Right lobe of liver (tissue), 6 donors: ENCODE results near the gene NGF. TPM values are rescaled to one million over a fixed set of nuclear protein-coding genes. Genes with fewer than 3 reads are reported as not detected.

Source experiments
- ATAC-seq, 4 donors: fragments of 200-7000 bp; cut with Tn5 transposase; one replicate each; pipeline ENCODE4 v1.9.1; 2020; ENCODE audit warnings: mild to moderate bottlenecking in 4 of 4, moderate library complexity in 4 of 4
- DNase-seq, 3 donors: peaks; one replicate each; pipeline ENCODE4 v3.0.0-alpha.2; 2020
- H3K27ac ChIP-seq, 3 donors: fragments of 200-600 bp; one replicate each; pipeline ENCODE4 v1.8.0; 2022
- H3K27me3 ChIP-seq, 2 donors: fragments of 200-600 bp; one replicate each; pipeline ENCODE4 v1.8.0; 2022
- H3K36me3 ChIP-seq, 4 donors: fragments of 200-600 bp; sonication (generic) in 1 of 4; one replicate each; pipeline versions ENCODE4 v1.5.1 to v1.8.0; 2017 to 2022; ENCODE audit warnings: control low read depth in 1 of 4
- H3K4me1 ChIP-seq, 4 donors: fragments of 200-600 bp; sonication (generic) in 1 of 4; one replicate each; pipeline versions ENCODE4 v1.5.1 to v1.8.0; 2017 to 2022; ENCODE audit warnings: control low read depth in 1 of 4
- H3K4me3 ChIP-seq, 3 donors: fragments of 200-600 bp; one replicate each; pipeline ENCODE4 v1.8.0; 2022
- H3K9me3 ChIP-seq, 4 donors: fragments of 200-600 bp; sonication (generic) in 1 of 4; one replicate each; pipeline versions ENCODE4 v1.5.1 to v1.8.0; 2017 to 2022; ENCODE audit warnings: control low read depth in 1 of 4
- CTCF ChIP-seq, 4 donors: fragments of 200-600 bp in 3 of 4; fragments of 450-650 bp in 1 of 4; IDR thresholded peaks; one replicate each; pipeline versions ENCODE4 v1.5.1 to v1.8.0; 2016 to 2022; ENCODE audit warnings: antibody characterized with exemption in 4 of 4, mild to moderate bottlenecking in 2 of 4
- POLR2A ChIP-seq: fragments of 450-650 bp; IDR thresholded peaks from one replicate; pipeline ENCODE4 v1.6.1; 2017; ENCODE audit warnings: antibody characterized with exemption, mild to moderate bottlenecking
- WGBS: methylation state at CpG from one replicate; pipeline ENCODE4 v1.1.6; 2018; ENCODE audit warnings: low coverage, low lambda C conversion rate; ENCODE audit not compliant: insufficient coverage; ENCODE audit errors: missing lambda C conversion rate; 5-methylcytosine and 5-hydroxymethylcytosine counted together
- intact Hi-C, 2 donors: fragments of 100-400 bp; cut with DNase I; formaldehyde crosslinking; loops; one replicate each; pipeline versions ENCODE4 v1.11.2 to v1.14.1; 2022
- total RNA-seq, 6 experiments: library from RNA; depleted of rRNA in 2 of 6; stranded (reverse); fragments of >200 nt in 2 of 6; fragmentation: NEBNext Ultra II Directional in 3 of 6; extraction: Animal tissue kit (Norgen Biotek cat#: 25700) in 3 of 6; gene quantifications; one replicate each; pipeline versions ENCODE4 v1.1.0 to v1.2.4, GENCODE V29; 2016 to 2023
- donor health status: DM: no; HTN: yes; CAD: no.
- donor health status: DM: no; HTN: no; CAD: no.
- donor health status: DM: no; HTN: no; CAD: no.
- donor health status: DM: no; HTN: yes; CAD: no.
- donor health status: DM: no; HTN: yes; CAD: no.

NGF gene
- total RNA-seq, 6 experiments from 2014 or later, result 0.22 to 1.3 (median 0.49) TPM

GRCh38 chr1:115332813-115333608 lies 5.0 kb downstream of the NGF start:
- 34% methylated on average over 7 of the region's 7 CpGs for WGBS
- no peak overlapping the region for H3K4me3 ChIP-seq
- no peaks in the 10 kb centered on the region for H3K4me1 ChIP-seq
- ATAC-seq, result no peak
- intact Hi-C loops, result no loop called here
- H3K27ac ChIP-seq, result no peak overlapping the region
- H3K36me3 ChIP-seq, result no peaks in the 10 kb centered on the region
- TF ChIP-seq CTCF (IDR thresholded peaks at IDR 0.05), result no peak
- TF ChIP-seq POLR2A, result no peak
- no peaks in the 10 kb centered on the region for H3K9me3 ChIP-seq
- DNase-seq, result no peak
- peaks cover 0 to 13% of the 10 kb centered on the region in 2 donors for H3K27me3 ChIP-seq

GRCh38 chr1:115331558-115332331 lies 6.3 kb downstream of the NGF start:
- no peak for ATAC-seq
- DNase-seq, result no peak
- Histone ChIP-seq H3K4me1 (no peaks in the 10 kb centered on the region), H3K36me3 (no peaks in the 10 kb centered on the region), H3K27ac (peak overlapping the region in 2 of 3 donors; percentile 33 to 54), H3K9me3 (no peaks in the 10 kb centered on the region), H3K27me3 (peaks cover 0 to 2% of the 10 kb centered on the region in 2 donors), H3K4me3 (no peak overlapping the region)
- intact Hi-C loops, result no loop called here
- TF ChIP-seq CTCF (IDR thresholded peaks at IDR 0.05) (no peak), POLR2A (no peak)
- WGBS, result 52% methylated on average over 5 of the region's 5 CpGs

- no peaks in the 10 kb centered on the region for H3K9me3 ChIP-seq
Observed at GRCh38 chr1:115330480-115331013, 7.5 kb downstream of the NGF start.

GRCh38 chr1:115329965-115330364 lies 8.1 kb downstream of the NGF start:
- no peak overlapping the region for H3K4me3 ChIP-seq
- H3K36me3 ChIP-seq, result no peaks in the 10 kb centered on the region
- ATAC-seq (peak in 2 of 4 donors; percentile 31 to 36), DNase-seq (no peak)
- no peak overlapping the region for H3K27ac ChIP-seq
- intact Hi-C loops, result no loop called here
- no peaks in the 10 kb centered on the region for H3K9me3 ChIP-seq
- no peak for TF ChIP-seq POLR2A
- TF ChIP-seq CTCF (IDR thresholded peaks at IDR 0.05), result no peak
- H3K27me3 ChIP-seq, result no peaks in the 10 kb centered on the region
- no peaks in the 10 kb centered on the region for H3K4me1 ChIP-seq
- WGBS, result 54% methylated on average over 3 of the region's 3 CpGs

More at GRCh38 chr1:115330480-115331013, 7.5 kb downstream of the NGF start:
- DNase-seq (no peak), ATAC-seq (peak in 1 of 4 donors; percentile 56)
- Histone ChIP-seq H3K27ac (no peak overlapping the region), H3K4me3 (no peak overlapping the region), H3K27me3 (no peaks in the 10 kb centered on the region), H3K36me3 (no peaks in the 10 kb centered on the region), H3K4me1 (no peaks in the 10 kb centered on the region)
- 70% methylated on average over 6 of the region's 7 CpGs for WGBS
- intact Hi-C loops, result no loop called here
- no peak for TF ChIP-seq POLR2A
- no peak for TF ChIP-seq CTCF (IDR thresholded peaks at IDR 0.05)
